ENCODE data around the gene ZNF337. TPM values are rescaled to one million over a fixed set of nuclear protein-coding genes. Genes with fewer than 3 reads are reported as not detected.
"Not testable (repeated sequence)": the region's sequence is repeated elsewhere in the genome, so short reads cannot be mapped to it uniquely, and the experiment has no call there.

The ZNF337 gene
- total RNA-seq, 1 experiment from 2014 or later = 9.1 TPM

- Histone ChIP-seq H3K27me3 (ENCODE audit: control insufficient read depth, insufficient read depth, low read length) (no peaks in the 10 kb centered on the region), H3K4me1 (ENCODE audit: control insufficient read depth, insufficient read depth, low read length) (no peaks in the 10 kb centered on the region), H3K4me3 (ENCODE audit: low read depth in 2 of 2, low read length in 2 of 2) (no peak overlapping the region), H3K9me3 (ENCODE audit: control insufficient read depth, insufficient read depth, low read depth, low read length) (no peaks in the 10 kb centered on the region), H3K36me3 (ENCODE audit: control insufficient read depth, insufficient read depth, low read length) (no peaks in the 10 kb centered on the region), H3K27ac (ENCODE audit: low read length) (no peak overlapping the region)
- DNase-seq (ENCODE audit: low read depth, low spot score) (no peak), ATAC-seq (peak; percentile 56; the same call in 1 of the 2 replicates)
- in situ Hi-C loops (cut with HindIII; ENCODE audit: low pct_unique_long_range_greater_than_20kb, low sequenced_read_pairs) (no loop called here), intact Hi-C loops (cut with micrococcal nuclease; ENCODE audit: unreplicated experiment) (no loop called here)
- ChIA-PET CTCF (no interaction called here), POLR2A (no interaction called here)
- no TSS peak for BruUV-seq (replicated peaks)
- 0 out of 4 replicates have a peak, but pooled peaks of 1 of the 2 experiments have one; percentile 38 for TF ChIP-seq REST (IDR thresholded peaks at IDR 0.05; ENCODE audit: insufficient read depth in 1 of 2, low read depth in 2 of 2, low read length in 1 of 2)
- TF ChIP-seq, protein P1, sequence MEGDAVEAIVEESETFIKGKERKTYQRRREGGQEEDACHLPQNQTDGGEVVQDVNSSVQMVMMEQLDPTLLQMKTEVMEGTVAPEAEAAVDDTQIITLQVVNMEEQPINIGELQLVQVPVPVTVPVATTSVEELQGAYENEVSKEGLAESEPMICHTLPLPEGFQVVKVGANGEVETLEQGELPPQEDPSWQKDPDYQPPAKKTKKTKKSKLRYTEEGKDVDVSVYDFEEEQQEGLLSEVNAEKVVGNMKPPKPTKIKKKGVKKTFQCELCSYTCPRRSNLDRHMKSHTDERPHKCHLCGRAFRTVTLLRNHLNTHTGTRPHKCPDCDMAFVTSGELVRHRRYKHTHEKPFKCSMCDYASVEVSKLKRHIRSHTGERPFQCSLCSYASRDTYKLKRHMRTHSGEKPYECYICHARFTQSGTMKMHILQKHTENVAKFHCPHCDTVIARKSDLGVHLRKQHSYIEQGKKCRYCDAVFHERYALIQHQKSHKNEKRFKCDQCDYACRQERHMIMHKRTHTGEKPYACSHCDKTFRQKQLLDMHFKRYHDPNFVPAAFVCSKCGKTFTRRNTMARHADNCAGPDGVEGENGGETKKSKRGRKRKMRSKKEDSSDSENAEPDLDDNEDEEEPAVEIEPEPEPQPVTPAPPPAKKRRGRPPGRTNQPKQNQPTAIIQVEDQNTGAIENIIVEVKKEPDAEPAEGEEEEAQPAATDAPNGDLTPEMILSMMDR (IDR thresholded peaks at IDR 0.05) = no peak
These were observed 10.3 kb downstream of the ZNF337 start for GRCh38 chr20:25686081-25687067.

DNA sequence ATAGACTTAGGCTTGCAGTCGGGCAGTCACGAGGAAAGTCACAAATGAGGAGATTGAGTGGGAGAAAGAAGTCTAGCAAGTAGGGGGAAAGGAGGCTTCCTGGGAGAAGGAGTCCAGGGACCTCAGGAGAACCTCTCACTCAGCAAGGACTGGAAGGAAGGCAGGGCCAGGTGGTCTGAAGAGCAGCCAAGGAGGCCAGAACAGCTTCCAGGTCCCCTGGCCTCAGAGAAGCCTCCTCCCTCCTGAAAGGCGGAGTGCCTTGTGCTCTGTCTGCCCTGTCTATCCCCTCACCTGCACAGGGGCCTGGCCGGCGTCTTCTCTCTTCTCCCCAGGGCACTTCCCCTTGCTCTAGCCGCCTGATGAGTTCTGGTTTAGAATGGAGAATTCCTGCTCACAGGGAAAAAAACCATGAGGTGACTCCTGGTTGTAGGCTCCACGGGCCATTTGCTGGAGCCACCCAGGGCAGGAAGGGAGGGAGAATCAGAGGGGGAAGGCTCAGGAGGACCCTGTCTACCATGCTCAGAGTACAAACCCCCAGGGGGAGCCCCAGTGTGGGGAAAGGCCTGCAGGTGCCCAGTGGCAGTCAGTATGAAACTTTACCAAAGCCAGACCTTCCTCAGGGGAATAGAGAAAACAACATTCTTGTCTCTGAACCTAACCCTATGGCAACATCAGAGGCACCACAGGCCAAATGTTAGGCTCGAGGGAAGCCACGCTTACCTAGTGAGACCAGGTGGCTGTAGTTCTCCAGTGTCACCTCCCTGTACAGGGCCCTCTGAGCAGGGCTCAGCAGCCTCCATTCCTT is 11.2 kb downstream of the ZNF337 start:
- BruUV-seq (replicated peaks) = no TSS peak
- Histone ChIP-seq H3K9me3 (ENCODE audit: control insufficient read depth, insufficient read depth, low read depth, low read length) (no peaks in the 10 kb centered on the region), H3K4me3 (ENCODE audit: low read depth in 2 of 2, low read length in 2 of 2) (no peak overlapping the region), H3K27ac (ENCODE audit: low read length) (no peak overlapping the region), H3K27me3 (ENCODE audit: control insufficient read depth, insufficient read depth, low read length) (no peaks in the 10 kb centered on the region), H3K36me3 (ENCODE audit: control insufficient read depth, insufficient read depth, low read length) (no peaks in the 10 kb centered on the region), H3K4me1 (ENCODE audit: control insufficient read depth, insufficient read depth, low read length) (no peaks in the 10 kb centered on the region)
- ATAC-seq = peak; percentile 71
- CTCF ChIA-PET = no interaction called here
- intact Hi-C loops (cut with micrococcal nuclease; ENCODE audit: unreplicated experiment) = no loop called here
- no peak for DNase-seq (ENCODE audit: low read depth, low spot score)
- no peak for TF ChIP-seq SIN3A (IDR thresholded peaks at IDR 0.05; ENCODE audit: borderline replicate concordance, insufficient read depth, low read depth, low read length)
- TF ChIP-seq TCF7L2 (IDR thresholded peaks at IDR 0.05; ENCODE audit: low read depth, low read length) = no peak
- TF ChIP-seq, protein P1 (IDR thresholded peaks at IDR 0.05) = no peak
- no peak for TF ChIP-seq REST (IDR thresholded peaks at IDR 0.05; ENCODE audit: insufficient read depth in 1 of 2, low read depth in 2 of 2, low read length in 1 of 2)
- TF ChIP-seq POLR2AphosphoS5 (IDR thresholded peaks at IDR 0.05; ENCODE audit: low read depth, low read length) = no peak
- in situ Hi-C loops (cut with HindIII; ENCODE audit: low pct_unique_long_range_greater_than_20kb, low sequenced_read_pairs) = no loop called here
- POLR2A ChIA-PET = interaction anchor here (0.6 to 0.7 kb wide), 2 partner anchors 252 to 366 kb away, joined by 4 to 5 read pairs; no protein-coding TSS in a partner anchor

- ATAC-seq; DNase-seq (ENCODE audit: low read depth, low spot score); in situ Hi-C loops (cut with HindIII; ENCODE audit: low pct_unique_long_range_greater_than_20kb, low sequenced_read_pairs); H3K27me3 ChIP-seq (ENCODE audit: control insufficient read depth, insufficient read depth, low read length); H3K9me3 ChIP-seq (ENCODE audit: control insufficient read depth, insufficient read depth, low read depth, low read length); H3K4me3 ChIP-seq (ENCODE audit: low read depth in 2 of 2, low read length in 2 of 2); CTCF ChIA-PET; BruUV-seq (replicated peaks); H3K27ac ChIP-seq (ENCODE audit: low read length); intact Hi-C loops (cut with micrococcal nuclease; ENCODE audit: unreplicated experiment); H3K36me3 ChIP-seq (ENCODE audit: control insufficient read depth, insufficient read depth, low read length); H3K4me1 ChIP-seq (ENCODE audit: control insufficient read depth, insufficient read depth, low read length); POLR2A ChIA-PET: not testable (repeated sequence)
These were observed 12.8 kb downstream of the ZNF337 start for GRCh38 chr20:25683826-25684225.

Measured in Panc1 (cell line).